HepG2 (cell line): ENCODE data around the gene ITGB5. TPM values are rescaled to one million over a fixed set of nuclear protein-coding genes. Genes with fewer than 3 reads are reported as not detected.

Experiments
- ARNT ChIP-seq: fragments of 450-650 bp; IDR thresholded peaks from 2 replicates; pipeline ENCODE4 v1.6.1; 2017
- ARNTL ChIP-seq: sonication (generic); formaldehyde crosslinking; IDR thresholded peaks from 2 replicates; pipeline ENCODE4 v1.4.0; 2020; ENCODE audit warnings: mild to moderate bottlenecking, missing genetic modification reagents
- ASH2L ChIP-seq: fragments of 300-600, 200-600 bp; sonication (generic); IDR thresholded peaks from 2 replicates; pipeline ENCODE4 v1.7.0; 2017; ENCODE audit warnings: low read depth, mild to moderate bottlenecking, moderate library complexity, mixed read lengths, low read length; ENCODE audit not compliant: insufficient read length
- CBFB ChIP-seq: sonication (generic); formaldehyde crosslinking; IDR thresholded peaks from 2 replicates; pipeline ENCODE4 v1.4.0; 2020; ENCODE audit warnings: missing genetic modification reagents
- CCDC6 ChIP-seq: sonication (generic); formaldehyde crosslinking; IDR thresholded peaks from 2 replicates; pipeline ENCODE4 v1.8.1; 2022; ENCODE audit warnings: mild to moderate bottlenecking, missing genetic modification reagents, moderate library complexity
- GPN1 ChIP-seq: sonication (generic); formaldehyde crosslinking; IDR thresholded peaks from 2 replicates; pipeline ENCODE4 v1.5.1; 2020; ENCODE audit warnings: missing genetic modification reagents, borderline replicate concordance
- ISL2 ChIP-seq: sonication (generic); formaldehyde crosslinking; IDR thresholded peaks from 2 replicates; pipeline ENCODE4 v1.5.0; 2020; ENCODE audit warnings: missing genetic modification reagents
- NFAT5 ChIP-seq: sonication (generic); formaldehyde crosslinking; IDR thresholded peaks from 2 replicates; pipeline ENCODE4 v1.4.0; 2020; ENCODE audit warnings: missing genetic modification reagents
- NR2F6 ChIP-seq, 2 experiments: IDR thresholded peaks; 2 replicates each; pipeline ENCODE4 v1.6.1; 2016; ENCODE audit warnings: antibody characterized with exemption in 1 of 2, mild to moderate bottlenecking in 1 of 2
- PRMT3 ChIP-seq: sonication (generic); formaldehyde crosslinking; IDR thresholded peaks from 2 replicates; pipeline ENCODE4 v1.8.1; 2022; ENCODE audit warnings: low read depth, mild to moderate bottlenecking, moderate library complexity, missing genetic modification reagents, borderline replicate concordance
- SOX13 ChIP-seq, 3 experiments: fragments of 450-650 bp in 1 of 3; sonication (generic) in 1 of 3; formaldehyde crosslinking in 1 of 3; IDR thresholded peaks in 2 of 3; conservative IDR thresholded peaks in 1 of 3; 2 replicates each; pipeline versions ENCODE4 v1.5.0 to v1.6.1; 2016 to 2020; ENCODE audit warnings: antibody characterized with exemption in 1 of 3, mild to moderate bottlenecking in 1 of 3, missing compliant biosample characterization in 1 of 3, missing genetic modification reagents in 1 of 3, moderate library complexity in 1 of 3
- ZGPAT ChIP-seq: IDR thresholded peaks from 2 replicates; pipeline ENCODE4 v1.6.1; 2016; ENCODE audit warnings: mild to moderate bottlenecking
- ZNF180 ChIP-seq: sonication (generic); formaldehyde crosslinking; IDR thresholded peaks from 2 replicates; pipeline ENCODE4 v1.4.0; 2020; ENCODE audit warnings: low read depth, missing genetic modification reagents, borderline replicate concordance
- ZNF558 ChIP-seq: sonication (generic); formaldehyde crosslinking; IDR thresholded peaks from 2 replicates; pipeline ENCODE4 v1.9.0; 2022; ENCODE audit warnings: mild to moderate bottlenecking, missing genetic modification reagents, borderline replicate concordance
- polyA plus RNA-seq, 8 experiments: library from polyadenylated mRNA; depleted of rRNA in 3 of 8; stranded (reverse) in 7 of 8; unstranded in 1 of 8; fragments of >200 nt; fragmentation: Illumina TruSeq in 4 of 8; extraction: Trizol in 4 of 8; gene quantifications; 2 replicates each; pipeline versions ENCODE4 v1.2.1 to v1.2.3, GENCODE V29; 2011 to 2016; ENCODE audit warnings: low read depth in 4 of 8, missing spikeins in 1 of 8, mixed read lengths in 1 of 8; ENCODE audit not compliant: insufficient read depth in 1 of 8
- total RNA-seq, 5 experiments: library from RNA; depleted of rRNA; stranded (reverse); fragments of >200 nt; fragmentation: Illumina TruSeq; extraction: Trizol; gene quantifications; 2 replicates each; pipeline ENCODE4 v1.2.3, GENCODE V29; 2016; ENCODE audit warnings: low read depth in 1 of 5

The ITGB5 gene
- total and polyA plus RNA-seq, 2 of the 13 experiments (the other 11 are each of a cell fraction or from before 2014, with no cell fraction given): 74.1 to 343 TPM

GRCh38 chr3:124886168-124887056 lies 753 bp downstream of the ITGB5 start (continued):
- TF ChIP-seq SOX13 (IDR thresholded peaks at IDR 0.05) (no peak), SOX13 (CRISPR knock-in tag; conservative IDR thresholded peaks at IDR 0.05 in 1 of 2, IDR thresholded peaks at IDR 0.05 in 1 of 2) (peak in 1 of 2 experiments; percentile 36; a peak in 1 of 4 replicates), CBFB (peak; percentile 71; the same call in 1 of the 2 replicates), ARNTL (CRISPR knock-in tag) (peak; percentile 52; the same call in 1 of the 2 replicates), ARNT (no peak), NFAT5 (CRISPR knock-in tag) (no peak), ASH2L (peak; percentile 5), NR2F6 (IDR thresholded peaks at IDR 0.05) (0 out of 2 replicates have a peak, but pooled peaks have one; percentile 15), NR2F6 (CRISPR knock-in tag; IDR thresholded peaks at IDR 0.05) (no peak; the same call in 1 of the 2 replicates), ZGPAT (CRISPR knock-in tag) (no peak; the same call in none of the 2 replicates), GPN1 (CRISPR knock-in tag) (no peak), CCDC6 (CRISPR knock-in tag) (peak; percentile 54; the same call in 1 of the 2 replicates), ZNF558 (0 out of 2 replicates have a peak, but pooled peaks have one; percentile 33), ZNF180 (no peak), PRMT3 (CRISPR knock-in tag) (0 out of 2 replicates have a peak, but pooled peaks have one; percentile 46), ISL2 (CRISPR knock-in tag) (peak; percentile 41)
